Vagina (tissue), 2 donors: Measurements from ENCODE around the gene RBM23.

Source experiments
- CTCF ChIP-seq, 3 experiments: fragments of 450-650 bp in 2 of 3; fragments of 200-600 bp in 1 of 3; sonication (generic) in 1 of 3; IDR thresholded peaks; one replicate each; pipeline ENCODE4 v1.5.1; 2017 to 2019; ENCODE audit warnings: antibody characterized with exemption in 3 of 3, mild to moderate bottlenecking in 2 of 3, moderate library complexity in 2 of 3
- POLR2A ChIP-seq, 2 donors: fragments of 450-650 bp; IDR thresholded peaks; one replicate each; pipeline ENCODE4 v1.6.1; 2017; ENCODE audit warnings: antibody characterized with exemption in 2 of 2, mild to moderate bottlenecking in 2 of 2, moderate library complexity in 2 of 2
- POLR2AphosphoS5 ChIP-seq, 2 donors: sonication (generic); formaldehyde crosslinking; IDR thresholded peaks; one replicate each; pipeline ENCODE4 v1.9.0; 2017; ENCODE audit warnings: antibody characterized with exemption in 2 of 2, mild to moderate bottlenecking in 2 of 2, low read depth in 1 of 2; ENCODE audit not compliant: insufficient read depth in 1 of 2

GRCh38 chr14:22875748-22876319, 43.1 kb downstream of the RBM23 start:
- TF ChIP-seq CTCF (IDR thresholded peaks at IDR 0.05) (no peak), POLR2A (IDR thresholded peaks at IDR 0.05) (no peak), POLR2AphosphoS5 (IDR thresholded peaks at IDR 0.05; ENCODE audit: insufficient read depth in 1 of 2, low read depth in 1 of 2) (no peak)
